Stomach (tissue), 9 donors: ENCODE measurements around the gene FXN. TPM values are rescaled to one million over a fixed set of nuclear protein-coding genes. Genes with fewer than 3 reads are reported as not detected.

Source experiments
- DNase-seq, 2 donors: peaks; one replicate each; pipeline versions ENCODE4 v3.0.0 to v3.0.0-alpha.2; 2013 to 2019
- H3K27ac ChIP-seq, 5 donors: fragments of 200-600 bp in 4 of 5; sonication (generic) in 4 of 5; one replicate each; pipeline ENCODE4 v1.5.1; 2013 to 2019; ENCODE audit warnings: mild to moderate bottlenecking in 1 of 5, moderate library complexity in 1 of 5
- H3K27me3 ChIP-seq, 3 donors: fragments of 200-600 bp; sonication (generic); one replicate each; pipeline ENCODE4 v1.5.1; 2017 to 2019; ENCODE audit warnings: mixed run types in 1 of 3
- H3K36me3 ChIP-seq, 4 donors: fragments of 200-600 bp; sonication (generic); 1 replicate in 3 of 4; 2 replicates in 1 of 4; pipeline ENCODE4 v1.5.1; 2016 to 2019
- H3K4me1 ChIP-seq, 4 donors: fragments of 200-600 bp; sonication (generic); one replicate each; pipeline ENCODE4 v1.5.1; 2016 to 2019
- H3K4me3 ChIP-seq, 4 donors: fragments of 200-600 bp; sonication (generic) in 3 of 4; one replicate each; pipeline ENCODE4 v1.5.1; 2016 to 2019; ENCODE audit warnings: mild to moderate bottlenecking in 1 of 4
- H3K9me3 ChIP-seq, 4 donors: fragments of 200-600 bp; sonication (generic); one replicate each; pipeline ENCODE4 v1.5.1; 2016 to 2019
- EP300 ChIP-seq: sonication (generic); formaldehyde crosslinking; IDR thresholded peaks from one replicate; pipeline ENCODE4 v1.6.1; 2017; ENCODE audit warnings: antibody characterized with exemption
- POLR2A ChIP-seq, 4 donors: fragments of 450-650 bp; IDR thresholded peaks; one replicate each; pipeline ENCODE4 v1.6.1; 2016; ENCODE audit warnings: antibody characterized with exemption in 4 of 4, control low read depth in 2 of 4, mild to moderate bottlenecking in 1 of 4, moderate library complexity in 1 of 4
- POLR2AphosphoS5 ChIP-seq, 3 donors: sonication (generic); formaldehyde crosslinking; IDR thresholded peaks; one replicate each; pipeline ENCODE4 v1.6.1; 2016; ENCODE audit warnings: antibody characterized with exemption in 3 of 3
- WGBS, 5 donors: extraction: QIAGEN DNeasy Blood & Tissue Kit in 3 of 5; methylation state at CpG; one replicate each; pipeline versions ENCODE4 v1.1.5 to v1.1.7; 2013 to 2018; 5-methylcytosine and 5-hydroxymethylcytosine counted together
- intact Hi-C: fragments of 100-400 bp; cut with DNase I; formaldehyde crosslinking; loops from one replicate; pipeline ENCODE4 v1.15.1; 2023; ENCODE audit warnings: low total_unique reads
- polyA plus RNA-seq, 3 donors: library from polyadenylated mRNA; stranded (reverse); fragments of 200-250 nt; gene quantifications; one replicate each; pipeline ENCODE4 v1.2.3, GENCODE V29; 2013
- total RNA-seq, 5 donors: library from RNA; depleted of rRNA; stranded (reverse); fragments of >200 nt; gene quantifications; one replicate each; pipeline versions ENCODE4 v1.1.0 to v1.2.3, GENCODE V29; 2014 to 2016
- TF ChIP-seq, protein P1 (sequence below), 7 experiments: fragments of 450-650 bp in 4 of 7; fragments of 200-600 bp in 3 of 7; sonication (generic) in 3 of 7; IDR thresholded peaks; one replicate each; pipeline ENCODE4 v1.5.1; 2016 to 2019; ENCODE audit warnings: antibody characterized with exemption in 7 of 7, control low read depth in 2 of 7, mild to moderate bottlenecking in 1 of 7
- donor health status: healthy with polysubstance abuse.
- donor health status: Bipolar disorder and iron deficiency.
- donor health status: healthy.

FXN gene
- total and polyA plus RNA-seq, 8 donors: 0.58 to 15.3 (median 4.1) TPM

DNA sequence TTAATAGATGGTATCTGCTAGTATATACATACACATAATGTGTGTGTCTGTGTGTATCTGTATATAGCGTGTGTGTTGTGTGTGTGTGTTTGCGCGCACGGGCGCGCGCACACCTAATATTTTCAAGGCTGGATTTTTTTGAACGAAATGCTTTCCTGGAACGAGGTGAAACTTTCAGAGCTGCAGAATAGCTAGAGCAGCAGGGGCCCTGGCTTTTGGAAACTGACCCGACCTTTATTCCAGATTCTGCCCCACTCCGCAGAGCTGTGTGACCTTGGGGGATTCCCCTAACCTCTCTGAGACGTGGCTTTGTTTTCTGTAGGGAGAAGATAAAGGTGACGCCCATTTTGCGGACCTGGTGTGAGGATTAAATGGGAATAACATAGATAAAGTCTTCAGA is 757 bp downstream of the FXN start:
- intact Hi-C loops: no loop called here
- peak overlapping the region; percentile 60 to 80 (median 69) for H3K4me3 ChIP-seq
- peak overlapping the region; percentile 85 to 90 (median 88) for H3K27ac ChIP-seq
- WGBS, 5 donors: 3 to 6% (median 4%) methylated on average over 14 of the region's 14 CpGs
- H3K9me3 ChIP-seq: no peaks in the 10 kb centered on the region
- peak in 1 of 2 donors; percentile 47 for DNase-seq
- no peaks in the 10 kb centered on the region for H3K27me3 ChIP-seq
- H3K4me1 ChIP-seq: peaks cover 3 to 22% (median 15%) of the 10 kb centered on the region in 4 donors
- H3K36me3 ChIP-seq: no peaks in the 10 kb centered on the region
- TF ChIP-seq POLR2AphosphoS5 (IDR thresholded peaks at IDR 0.05) (no peak), EP300 (no peak), POLR2A (IDR thresholded peaks at IDR 0.05) (no peak)
- TF ChIP-seq, protein P1, sequence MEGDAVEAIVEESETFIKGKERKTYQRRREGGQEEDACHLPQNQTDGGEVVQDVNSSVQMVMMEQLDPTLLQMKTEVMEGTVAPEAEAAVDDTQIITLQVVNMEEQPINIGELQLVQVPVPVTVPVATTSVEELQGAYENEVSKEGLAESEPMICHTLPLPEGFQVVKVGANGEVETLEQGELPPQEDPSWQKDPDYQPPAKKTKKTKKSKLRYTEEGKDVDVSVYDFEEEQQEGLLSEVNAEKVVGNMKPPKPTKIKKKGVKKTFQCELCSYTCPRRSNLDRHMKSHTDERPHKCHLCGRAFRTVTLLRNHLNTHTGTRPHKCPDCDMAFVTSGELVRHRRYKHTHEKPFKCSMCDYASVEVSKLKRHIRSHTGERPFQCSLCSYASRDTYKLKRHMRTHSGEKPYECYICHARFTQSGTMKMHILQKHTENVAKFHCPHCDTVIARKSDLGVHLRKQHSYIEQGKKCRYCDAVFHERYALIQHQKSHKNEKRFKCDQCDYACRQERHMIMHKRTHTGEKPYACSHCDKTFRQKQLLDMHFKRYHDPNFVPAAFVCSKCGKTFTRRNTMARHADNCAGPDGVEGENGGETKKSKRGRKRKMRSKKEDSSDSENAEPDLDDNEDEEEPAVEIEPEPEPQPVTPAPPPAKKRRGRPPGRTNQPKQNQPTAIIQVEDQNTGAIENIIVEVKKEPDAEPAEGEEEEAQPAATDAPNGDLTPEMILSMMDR (IDR thresholded peaks at IDR 0.05): no peak

DNA sequence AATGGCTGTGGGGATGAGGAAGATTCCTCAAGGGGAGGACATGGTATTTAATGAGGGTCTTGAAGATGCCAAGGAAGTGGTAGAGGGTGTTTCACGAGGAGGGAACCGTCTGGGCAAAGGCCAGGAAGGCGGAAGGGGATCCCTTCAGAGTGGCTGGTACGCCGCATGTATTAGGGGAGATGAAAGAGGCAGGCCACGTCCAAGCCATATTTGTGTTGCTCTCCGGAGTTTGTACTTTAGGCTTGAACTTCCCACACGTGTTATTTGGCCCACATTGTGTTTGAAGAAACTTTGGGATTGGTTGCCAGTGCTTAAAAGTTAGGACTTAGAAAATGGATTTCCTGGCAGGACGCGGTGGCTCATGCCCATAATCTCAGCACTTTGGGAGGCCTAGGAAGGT is 1.2 kb downstream of the FXN start:
- H3K9me3 ChIP-seq: no peaks in the 10 kb centered on the region

DNA sequence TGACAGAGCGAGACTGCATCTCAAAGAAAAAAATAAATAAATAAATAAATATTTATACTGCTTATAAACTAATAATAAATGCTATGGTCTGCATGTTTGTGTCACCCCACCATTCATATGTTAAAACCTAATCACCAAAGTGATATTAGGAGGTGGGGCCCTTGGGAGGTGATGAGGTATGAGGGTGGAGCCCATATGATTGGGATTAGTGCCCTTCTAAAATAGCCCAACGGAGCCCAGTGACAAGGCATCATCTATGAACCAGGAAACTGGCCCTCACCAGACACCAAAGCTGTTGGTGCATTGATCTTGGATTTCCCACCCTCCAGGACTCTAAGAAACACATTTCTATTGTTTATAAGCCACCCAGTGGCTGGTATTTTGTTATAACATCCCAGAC is 5.1 kb downstream of the FXN start:
- intact Hi-C loops: loop anchor here (10.0 kb wide), 1 partner anchor 94 kb away; no protein-coding TSS in a partner anchor
- DNase-seq: no peak

More for the DNA sequence above, 1.2 kb downstream of the FXN start:
- H3K27me3 ChIP-seq: no peaks in the 10 kb centered on the region
- H3K36me3 ChIP-seq: no peaks in the 10 kb centered on the region
- TF ChIP-seq POLR2A (IDR thresholded peaks at IDR 0.05) (no peak), EP300 (no peak), POLR2AphosphoS5 (IDR thresholded peaks at IDR 0.05) (no peak)
- TF ChIP-seq, protein P1 (IDR thresholded peaks at IDR 0.05): no peak
- DNase-seq: peak in 1 of 2 donors; percentile 18
- WGBS, 5 donors: 36 to 53% (median 39%) methylated on average over 10 of the region's 10 CpGs
- H3K4me3 ChIP-seq: peak overlapping the region; percentile 60 to 80 (median 69)
- intact Hi-C loops: no loop called here
- peak overlapping the region; percentile 7 to 90 (median 86) for H3K27ac ChIP-seq
- H3K4me1 ChIP-seq: peaks cover 3 to 22% (median 15%) of the 10 kb centered on the region in 4 donors

DNA sequence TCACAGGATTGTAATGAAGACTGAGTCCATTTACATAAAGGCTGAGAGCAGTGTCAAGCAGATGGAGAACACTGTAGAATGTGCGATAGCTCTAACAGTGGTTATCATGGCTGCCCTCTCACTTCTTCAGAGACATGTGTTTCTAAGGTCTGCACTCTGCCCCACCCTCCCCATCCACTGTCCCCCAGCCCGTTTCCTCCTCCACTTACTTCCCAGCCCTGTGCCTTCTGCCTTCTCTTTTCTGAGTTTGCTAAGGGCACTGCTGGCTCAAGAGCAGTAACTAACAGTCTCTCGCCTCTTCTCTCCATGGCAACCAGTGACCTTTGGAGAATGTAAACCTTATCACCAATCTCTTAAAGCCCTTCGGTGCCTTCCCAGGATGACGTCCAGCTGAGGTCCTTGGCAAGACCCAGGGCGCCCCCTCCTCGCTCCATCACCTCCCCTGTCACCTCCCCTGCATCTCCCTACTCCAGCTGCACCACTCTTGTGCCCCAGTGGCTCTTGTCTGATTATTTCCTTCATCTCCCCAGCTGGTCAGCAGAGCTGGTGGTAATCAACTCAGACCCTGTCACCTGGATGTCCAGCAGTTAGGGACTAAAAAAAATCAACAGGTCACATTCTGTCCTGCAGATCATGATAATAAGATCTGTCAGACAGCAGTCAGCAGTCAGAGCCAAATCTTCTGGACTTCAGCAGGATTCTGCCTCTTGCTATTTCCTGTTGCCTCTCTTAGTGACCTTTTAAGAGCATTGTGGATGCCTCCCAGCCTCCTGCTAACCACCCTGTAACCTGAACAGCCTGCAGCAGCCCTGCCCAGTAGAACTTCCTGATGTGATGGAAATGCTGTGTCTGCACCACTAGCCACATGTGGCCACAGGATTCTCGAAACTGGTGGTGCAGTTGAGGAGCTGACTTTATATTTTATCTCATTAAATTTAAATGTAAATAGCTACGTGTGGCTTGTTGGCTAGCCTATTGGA is 9.0 kb downstream of the FXN start:
- intact Hi-C loops: loop anchor here (10.0 kb wide), 1 partner anchor 90 kb away; no protein-coding TSS in a partner anchor
- 40 to 56% (median 42%) methylated on average over 9 of the region's 9 CpGs for WGBS, 5 donors
- peaks cover 6 to 33% (median 32%) of the 10 kb centered on the region in 4 donors for H3K36me3 ChIP-seq

More for the DNA sequence above, 5.1 kb downstream of the FXN start:
- Histone ChIP-seq H3K4me1 (peaks cover 8 to 31% (median 21%) of the 10 kb centered on the region in 4 donors), H3K36me3 (no peaks in the 10 kb centered on the region), H3K27ac (no peak overlapping the region), H3K27me3 (no peaks in the 10 kb centered on the region), H3K9me3 (no peaks in the 10 kb centered on the region), H3K4me3 (no peak overlapping the region)
- TF ChIP-seq POLR2AphosphoS5 (IDR thresholded peaks at IDR 0.05) (no peak), EP300 (no peak), POLR2A (IDR thresholded peaks at IDR 0.05) (no peak)
- TF ChIP-seq, protein P1 (IDR thresholded peaks at IDR 0.05): no peak
- 93 to 99% (median 96%) methylated on average over 2 of the region's 2 CpGs for WGBS, 5 donors

More for the DNA sequence above, 9.0 kb downstream of the FXN start:
- TF ChIP-seq, protein P1 (IDR thresholded peaks at IDR 0.05): no peak
- TF ChIP-seq POLR2A (IDR thresholded peaks at IDR 0.05): no peak
- no peak for TF ChIP-seq EP300
- TF ChIP-seq POLR2AphosphoS5 (IDR thresholded peaks at IDR 0.05): no peak
- no peaks in the 10 kb centered on the region for H3K27me3 ChIP-seq
- DNase-seq: peak in 1 of 2 donors; percentile 30
- peaks cover 6 to 21% (median 14%) of the 10 kb centered on the region in 4 donors for H3K4me1 ChIP-seq
- no peaks in the 10 kb centered on the region for H3K9me3 ChIP-seq
- H3K27ac ChIP-seq: no peak overlapping the region
- H3K4me3 ChIP-seq: no peak overlapping the region
